Measurements from ENCODE around the gene FEM1A. TPM values are rescaled to one million over a fixed set of nuclear protein-coding genes. Genes with fewer than 3 reads are reported as not detected.
A peak's percentile ranks its signal among the peaks of the same experiment; 100 is the strongest.

FEM1A gene
- total and polyA plus RNA-seq, 10 of the 15 experiments (the other 5 are each of a cell fraction or from before 2014, with no cell fraction given) = 0.27 to 17.4 (median 3.8) TPM

GRCh38 chr19:4791183-4792018, at the start of gene FEM1A (continued):
- no peak for TF ChIP-seq ZNF384 (IDR thresholded peaks at IDR 0.05; ENCODE audit: borderline replicate concordance, low read depth, low read length)
- TF ChIP-seq STAT1 (conservative IDR thresholded peaks at IDR 0.05) = peak; percentile 49
- TF ChIP-seq POLR2A (IDR thresholded peaks at IDR 0.05; ENCODE audit: low read depth, low read length) = peak; percentile 89
- no peak; the same call in 2 of the 3 replicates for TF ChIP-seq POU2F2 (IDR thresholded peaks at IDR 0.05; ENCODE audit: borderline replicate concordance, low read depth, low read length)
- peak; percentile 100 for TF ChIP-seq CREB1 (IDR thresholded peaks at IDR 0.05; ENCODE audit: low read depth)
- TF ChIP-seq NFYB (IDR thresholded peaks at IDR 0.05; ENCODE audit: insufficient read depth, low read depth, low read length) = peak; percentile 88
- peak; percentile 35; the same call in 1 of the 2 replicates for TF ChIP-seq SPI1 (IDR thresholded peaks at IDR 0.05; ENCODE audit: borderline replicate concordance, insufficient read depth, low read depth, low read length)
- TF ChIP-seq TAF1 (IDR thresholded peaks at IDR 0.05; ENCODE audit: borderline replicate concordance, low read depth, low read length) = peak; percentile 84
- TF ChIP-seq RELA (IDR thresholded peaks at IDR 0.05; ENCODE audit: borderline replicate concordance, partially characterized antibody) = peak; percentile 21
- TF ChIP-seq EGR1 (IDR thresholded peaks at IDR 0.05; ENCODE audit: borderline replicate concordance in 1 of 2, low read depth in 2 of 2, low read length in 2 of 2) = 0 out of 3 replicates have a peak, but pooled peaks of 1 of the 2 experiments have one; percentile 21
- peak; percentile 100 for TF ChIP-seq IKZF1 (conservative IDR thresholded peaks at IDR 0.05)
- peak; percentile 93 for TF ChIP-seq SMC3 (IDR thresholded peaks at IDR 0.05; ENCODE audit: borderline replicate concordance, low read length)
- TF ChIP-seq RB1 (IDR thresholded peaks at IDR 0.05; ENCODE audit: borderline replicate concordance) = peak; percentile 57; the same call in 1 of the 2 replicates
- TF ChIP-seq SMAD5 (IDR thresholded peaks at IDR 0.05; ENCODE audit: low read depth) = peak; percentile 54; the same call in 1 of the 2 replicates
- TF ChIP-seq MYC (IDR thresholded peaks at IDR 0.05; ENCODE audit: insufficient read depth, insufficient read length, insufficient replicate concordance, low read length, severe bottlenecking) = no peak
- no peak for TF ChIP-seq ZSCAN29 (IDR thresholded peaks at IDR 0.05)
- TF ChIP-seq BMI1 (IDR thresholded peaks at IDR 0.05; ENCODE audit: borderline replicate concordance) = no peak
- TF ChIP-seq POLR2AphosphoS5 (IDR thresholded peaks at IDR 0.05; ENCODE audit: low read length) = peak; percentile 77
- TF ChIP-seq CBX3 (IDR thresholded peaks at IDR 0.05; ENCODE audit: borderline replicate concordance, low read depth) = no peak
- TF ChIP-seq, protein P1, sequence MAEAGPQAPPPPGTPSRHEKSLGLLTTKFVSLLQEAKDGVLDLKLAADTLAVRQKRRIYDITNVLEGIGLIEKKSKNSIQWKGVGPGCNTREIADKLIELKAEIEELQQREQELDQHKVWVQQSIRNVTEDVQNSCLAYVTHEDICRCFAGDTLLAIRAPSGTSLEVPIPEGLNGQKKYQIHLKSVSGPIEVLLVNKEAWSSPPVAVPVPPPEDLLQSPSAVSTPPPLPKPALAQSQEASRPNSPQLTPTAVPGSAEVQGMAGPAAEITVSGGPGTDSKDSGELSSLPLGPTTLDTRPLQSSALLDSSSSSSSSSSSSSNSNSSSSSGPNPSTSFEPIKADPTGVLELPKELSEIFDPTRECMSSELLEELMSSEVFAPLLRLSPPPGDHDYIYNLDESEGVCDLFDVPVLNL (IDR thresholded peaks at IDR 0.05; ENCODE audit: low read depth, low read length) = 0 out of 2 replicates have a peak, but pooled peaks have one; percentile 2
- TF ChIP-seq IRF4 (IDR thresholded peaks at IDR 0.05; ENCODE audit: low read depth, low read length) = peak; percentile 54; the same call in 1 of the 2 replicates
- no peak for TF ChIP-seq POLR2AphosphoS2 (IDR thresholded peaks at IDR 0.05; ENCODE audit: low read depth, low read length)
- no peak for TF ChIP-seq STAT3 (IDR thresholded peaks at IDR 0.05; ENCODE audit: low read depth, low read length)
- TF ChIP-seq CHD2 (IDR thresholded peaks at IDR 0.05; ENCODE audit: borderline replicate concordance, low read depth, low read length) = peak; percentile 92
- TF ChIP-seq GABPA (IDR thresholded peaks at IDR 0.05; ENCODE audit: low read depth) = peak; percentile 95
- TF ChIP-seq ATF7 (IDR thresholded peaks at IDR 0.05; ENCODE audit: low read depth) = peak; percentile 94
- peak; percentile 90 for TF ChIP-seq RAD51 (IDR thresholded peaks at IDR 0.05)

All from GM12878 (cell line).